Left forelimb (tissue), 1 donor: ENCODE measurements around the gene AEBP1.

ENCODE experiments used
- DNase-seq: peaks from one replicate; pipeline ENCODE4 v3.0.0-alpha.2; 2018; ENCODE audit warnings: low spot score

AEBP1 gene

DNA sequence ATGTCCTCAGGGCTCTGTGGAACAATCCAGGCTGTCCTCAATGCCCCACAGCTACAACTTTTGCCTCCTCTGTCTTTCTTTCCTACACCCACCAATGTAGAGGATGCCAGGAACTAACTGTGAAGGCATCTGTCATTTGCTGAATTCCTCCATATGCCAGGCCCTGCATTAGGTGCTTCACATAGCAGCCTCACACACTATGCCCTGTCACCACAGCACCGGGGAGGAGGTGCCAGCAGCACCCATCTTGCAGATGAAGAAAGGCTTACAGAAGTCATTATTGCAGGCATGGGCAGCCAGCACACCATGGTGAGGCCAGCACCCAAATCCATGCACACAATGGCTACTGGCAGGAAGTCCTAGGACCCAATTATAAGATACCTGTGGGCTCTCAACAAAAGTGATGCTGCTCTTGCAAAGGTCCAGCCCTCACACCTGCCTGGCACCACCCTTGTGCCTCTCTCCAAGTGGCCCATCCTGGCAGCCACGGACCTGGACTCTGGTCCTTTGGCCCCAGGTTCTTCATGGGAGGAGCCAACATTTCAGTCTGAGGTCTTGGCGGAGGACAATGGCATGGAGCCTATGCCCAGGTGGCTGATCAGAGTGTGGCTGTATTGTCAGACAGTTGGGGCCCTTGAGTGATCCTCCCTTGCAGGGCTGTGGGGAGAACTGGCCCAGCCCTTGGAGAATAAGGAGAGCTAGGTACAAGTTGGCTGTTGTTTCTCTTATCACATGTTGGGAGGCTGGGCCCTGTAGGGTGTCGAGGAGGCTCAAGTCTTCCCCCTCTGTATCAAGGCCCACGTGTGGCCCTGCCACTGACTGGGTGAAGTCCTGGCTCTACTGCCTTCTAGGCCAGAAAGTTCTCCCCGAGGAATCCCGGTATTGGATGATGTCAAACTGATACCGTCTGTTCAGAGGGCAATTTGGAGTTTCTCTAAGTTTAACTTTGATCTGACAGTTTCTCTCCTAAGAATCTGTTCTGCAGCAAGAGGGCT, 51.3 kb downstream of the AEBP1 start:
- DNase-seq: no peak

DNA sequence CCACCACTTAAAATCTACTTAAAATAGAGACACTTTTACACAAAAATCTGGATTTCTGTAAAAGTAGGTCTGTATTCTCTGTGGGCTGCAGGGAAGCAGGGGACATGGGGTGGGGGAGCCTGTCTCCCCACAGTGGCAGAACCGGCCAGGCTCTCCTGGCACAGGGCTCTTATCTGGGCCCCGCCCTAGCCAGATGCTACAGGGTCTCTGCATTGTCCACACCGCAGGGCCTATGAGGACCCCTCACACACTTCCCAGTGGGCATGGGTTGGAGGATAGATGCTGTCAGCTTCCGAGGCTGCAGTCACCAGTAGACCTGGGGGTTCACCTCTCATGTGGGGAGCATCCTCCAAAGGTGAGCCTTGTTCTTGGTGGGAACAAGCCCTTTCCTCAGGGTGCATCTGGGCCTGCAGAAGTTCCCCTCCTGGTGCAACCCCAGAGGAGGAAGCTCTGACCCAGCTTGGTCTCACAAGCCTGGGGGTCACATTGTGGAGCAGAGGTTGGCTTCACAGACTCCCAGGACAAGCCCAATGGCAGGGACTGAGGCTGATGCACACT, 52.4 kb downstream of the AEBP1 start:
- DNase-seq: no peak

DNA sequence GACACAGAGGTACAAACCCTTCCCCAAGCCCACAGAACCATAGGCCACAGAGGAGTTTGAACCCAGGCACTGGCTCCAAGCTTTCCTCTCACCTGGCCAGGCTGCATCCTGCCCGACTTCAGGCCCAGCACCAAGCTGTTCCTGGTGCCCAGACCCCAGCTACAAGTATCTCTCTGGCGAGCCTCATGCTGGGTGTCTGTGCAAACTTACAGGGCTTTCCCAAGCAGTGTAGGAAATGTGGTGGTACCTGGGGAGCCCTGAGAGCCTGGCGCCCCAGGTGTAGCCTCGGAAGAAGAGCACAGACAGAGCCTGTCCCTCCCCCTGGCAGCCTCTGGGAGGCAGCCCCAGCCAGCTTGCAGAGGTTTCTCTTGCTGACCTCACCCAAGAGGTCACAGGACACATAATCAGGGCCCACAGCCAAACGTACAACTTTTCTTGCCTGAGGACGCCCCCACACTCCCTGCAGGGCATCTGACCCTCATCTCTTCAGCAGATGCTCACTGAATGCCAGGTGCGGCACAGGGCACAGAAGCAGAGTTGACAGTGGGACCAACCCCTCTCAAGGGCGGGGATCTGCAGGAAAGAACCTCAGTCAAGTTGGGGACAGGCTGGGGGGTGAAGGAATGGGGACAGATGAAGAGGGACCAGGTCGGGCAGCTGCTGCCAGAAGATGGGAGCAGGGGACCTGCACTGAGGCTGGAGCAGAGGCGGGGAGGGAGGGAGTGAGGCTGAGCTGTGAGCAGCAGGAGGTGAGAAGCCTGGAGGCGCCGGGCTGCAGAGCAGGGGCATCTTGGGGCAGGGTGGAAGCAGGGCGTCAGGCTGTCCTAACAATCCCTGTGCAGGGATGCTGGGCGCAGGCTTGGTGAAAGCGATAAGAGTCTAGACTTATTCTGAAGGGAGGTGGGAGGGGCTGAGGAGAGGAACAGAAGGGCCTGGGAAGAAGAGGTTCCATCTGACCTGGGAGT, 53.3 kb downstream of the AEBP1 start:
- DNase-seq: no peak

DNA sequence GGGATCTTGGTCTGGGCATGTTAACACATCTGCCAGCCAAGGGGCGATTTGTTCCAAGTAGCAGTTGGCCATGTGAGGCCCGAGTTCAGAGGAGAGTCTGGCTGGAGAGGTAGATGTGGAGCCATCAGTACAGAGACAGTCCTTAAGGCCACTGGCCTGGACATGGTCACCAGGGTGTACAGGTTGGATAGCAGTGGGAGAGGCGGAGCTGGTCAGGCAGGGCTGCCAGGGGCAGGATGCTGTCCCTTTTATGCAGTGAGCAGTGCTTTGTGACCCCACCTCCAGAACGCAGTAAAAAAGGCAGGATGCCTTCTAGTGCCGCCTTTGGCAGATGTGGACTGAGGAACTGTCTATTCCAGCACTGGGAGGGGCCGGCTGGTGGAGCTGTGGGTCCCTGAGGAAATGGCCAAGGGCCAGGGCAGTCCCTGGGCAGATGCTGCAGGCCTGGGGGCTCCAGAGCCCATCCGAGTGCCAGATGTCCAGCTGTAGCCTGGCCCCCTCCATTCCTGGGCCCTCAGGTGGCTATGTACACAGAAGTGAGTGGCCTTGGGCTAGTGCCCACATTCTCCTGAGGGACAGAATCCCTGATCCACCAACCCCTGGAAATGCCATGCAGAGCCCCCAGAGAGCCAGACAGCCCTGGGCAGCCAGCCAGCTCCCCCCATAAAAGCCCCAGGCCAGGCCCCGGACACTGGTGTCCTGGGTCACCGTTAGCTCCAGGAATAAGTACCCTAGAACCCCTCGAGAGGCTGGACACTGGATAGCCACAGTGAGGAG, 54.1 kb downstream of the AEBP1 start:
- DNase-seq: no peak

DNA sequence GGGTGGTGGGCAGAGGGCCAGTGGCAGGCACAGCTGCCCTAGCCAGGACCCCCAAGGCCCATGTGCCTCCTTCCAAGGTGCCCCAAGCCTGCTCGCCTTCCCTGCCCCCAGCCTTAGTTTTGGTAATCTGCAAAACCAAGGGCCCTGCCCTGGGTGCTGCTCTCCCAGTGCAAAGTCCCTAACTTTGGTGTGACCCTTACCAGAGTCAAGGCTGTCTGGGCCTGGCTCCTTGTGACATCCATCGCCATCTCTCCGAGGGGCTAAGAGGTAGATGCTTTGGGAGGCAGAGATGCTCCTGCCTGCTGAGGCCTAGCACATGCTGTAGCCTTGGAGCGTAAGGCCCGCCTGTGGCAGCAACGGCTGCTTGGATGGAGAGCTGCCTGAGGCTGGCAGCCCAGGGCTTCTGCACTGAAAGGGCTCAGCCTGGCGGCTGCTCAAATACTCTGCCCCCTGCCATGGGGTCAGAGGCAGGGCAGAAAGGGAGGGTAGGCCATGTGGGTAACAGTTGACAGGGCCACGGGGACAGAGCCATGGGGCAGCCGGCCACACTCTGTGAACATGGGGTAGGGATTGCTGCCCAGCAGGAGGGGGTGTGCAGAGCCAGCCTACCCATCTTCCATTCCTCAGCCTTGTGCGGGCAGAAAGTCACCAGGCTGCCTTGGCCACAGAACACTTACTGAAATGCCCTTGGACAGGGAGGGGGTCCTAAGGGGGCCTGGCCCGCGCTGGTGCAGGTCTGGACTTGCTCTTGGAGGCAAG, 54.9 kb downstream of the AEBP1 start:
- DNase-seq: peak; percentile 55

DNA sequence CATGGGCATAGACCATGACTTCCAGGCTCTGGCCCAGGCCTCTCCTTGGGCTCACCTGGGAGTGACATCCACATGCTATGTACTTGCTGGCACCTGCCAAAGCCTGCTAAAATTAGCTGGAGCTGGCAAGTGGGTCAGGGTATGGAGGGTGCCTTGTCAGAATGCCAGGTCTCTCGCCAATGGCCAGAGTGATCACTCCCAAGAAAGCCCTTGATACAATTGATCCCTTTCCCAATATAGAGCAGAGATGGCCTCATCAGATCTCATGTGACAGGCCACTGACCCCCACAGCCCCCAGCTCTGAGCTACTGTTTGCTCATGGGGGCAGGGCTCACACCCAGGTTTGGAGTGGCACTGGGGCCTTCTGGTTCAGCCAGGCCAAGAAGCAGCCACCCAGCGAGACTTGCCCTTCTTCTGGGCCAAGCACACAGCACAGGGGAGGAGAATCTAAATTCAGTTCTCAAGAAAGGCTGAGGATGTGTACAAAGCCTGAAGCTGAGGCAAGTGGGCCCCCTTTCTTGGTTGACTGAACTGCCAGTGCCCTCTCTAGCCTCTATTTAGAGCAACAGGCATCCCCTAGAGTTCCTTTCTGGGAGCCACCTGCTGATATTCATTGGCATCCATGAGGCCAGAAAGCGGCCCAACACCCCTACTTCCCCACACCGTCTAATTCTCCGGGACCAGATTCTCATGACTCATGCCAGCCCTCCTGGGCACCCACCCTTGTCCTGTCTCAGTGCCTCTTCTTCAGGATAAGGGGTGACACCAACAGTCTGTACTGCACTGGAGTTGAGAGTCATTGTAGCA, 55.9 kb downstream of the AEBP1 start:
- no peak for DNase-seq

DNA sequence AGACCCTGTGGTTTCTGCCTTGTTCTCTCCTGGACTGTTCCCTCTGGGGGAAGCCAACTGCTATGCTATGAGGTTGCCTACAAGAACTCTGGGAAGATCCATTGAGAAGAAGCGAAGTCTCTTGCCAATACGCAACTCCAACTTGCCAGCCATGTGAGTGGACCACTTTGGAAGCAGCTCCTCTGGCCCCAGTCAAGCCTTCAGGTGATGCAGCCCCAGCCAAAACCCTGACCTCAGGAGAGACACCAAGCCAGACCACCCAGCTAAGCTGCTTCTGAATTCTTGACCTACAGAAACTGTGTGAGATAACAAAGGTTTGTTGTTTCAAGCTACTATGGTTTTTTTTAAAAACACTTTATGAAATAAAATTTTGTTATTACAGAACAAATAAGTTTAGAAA, 57.2 kb downstream of the AEBP1 start:
- DNase-seq: no peak

DNA sequence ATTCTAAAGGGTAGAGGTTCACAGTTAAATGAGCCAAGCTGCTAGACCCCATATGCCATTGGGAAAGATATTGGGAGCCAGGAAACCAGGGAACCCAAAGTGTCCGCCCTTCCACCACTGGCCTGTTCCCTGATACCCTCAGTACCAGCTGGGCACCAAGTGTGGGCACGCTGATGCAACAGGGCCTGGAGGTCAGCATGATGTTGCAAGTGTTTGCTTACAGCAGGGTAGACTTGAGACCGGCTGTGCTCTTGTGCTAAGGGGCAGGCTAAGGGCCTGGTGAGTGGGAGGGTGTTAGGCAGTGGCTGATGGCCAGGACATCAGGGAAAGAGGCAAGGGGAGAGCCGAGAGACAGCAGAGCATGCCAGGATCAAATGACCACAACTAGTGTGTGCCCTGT, 58.0 kb downstream of the AEBP1 start:
- DNase-seq: no peak

DNA sequence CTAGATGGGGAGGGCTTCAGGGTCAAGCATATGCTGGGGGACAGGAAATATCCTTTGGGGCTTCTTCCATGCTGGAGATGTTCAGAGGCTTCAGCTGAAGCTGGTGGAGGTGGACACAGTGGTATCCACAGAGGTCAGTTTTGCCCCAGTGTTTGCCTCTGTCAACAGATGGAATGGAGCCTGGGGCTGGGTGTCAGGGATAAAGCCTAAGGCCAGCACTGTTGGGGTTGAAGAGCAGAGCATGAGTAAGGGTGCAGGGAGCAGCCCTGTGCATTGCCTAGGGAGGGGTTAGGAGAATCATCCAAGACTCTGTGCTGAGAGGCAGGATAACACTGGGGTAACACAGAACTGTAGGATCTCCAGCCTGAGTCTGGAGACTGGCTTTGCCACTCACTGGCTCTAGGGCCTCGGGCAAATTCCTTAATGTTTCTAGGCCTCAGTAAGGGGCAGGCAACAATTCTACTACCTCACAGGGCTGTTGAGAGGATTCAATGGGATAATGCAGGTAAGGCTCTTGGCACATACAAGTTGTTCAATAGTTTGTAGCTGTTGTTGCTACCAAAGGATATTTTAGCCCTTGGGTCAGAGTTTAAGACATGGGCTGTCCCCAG, 58.7 kb downstream of the AEBP1 start:
- no peak for DNase-seq

DNA sequence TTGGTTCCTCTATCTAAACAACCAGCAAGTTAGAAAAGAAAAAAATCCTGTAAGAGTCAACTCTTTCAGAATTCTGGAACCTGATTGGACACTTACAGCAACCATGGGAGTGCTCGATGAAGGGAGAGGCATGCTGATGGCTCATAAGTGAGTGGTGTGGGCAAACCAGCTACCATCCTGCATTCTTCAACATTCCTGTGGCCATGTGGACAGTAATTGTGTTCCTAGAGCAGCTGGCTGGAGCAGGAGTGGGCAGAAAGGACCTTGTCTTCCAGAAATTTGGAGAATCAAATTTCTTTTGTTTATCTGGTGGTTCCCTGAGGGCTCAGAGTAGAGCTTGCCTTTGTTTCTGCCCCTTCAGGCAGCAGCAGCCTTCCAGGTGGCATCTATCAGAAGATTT, 59.4 kb downstream of the AEBP1 start:
- DNase-seq: no peak
